ENCODE data around the gene MLLT3. TPM values are rescaled to one million over a fixed set of nuclear protein-coding genes. Genes with fewer than 3 reads are reported as not detected.
"Not testable (repeated sequence)": the region's sequence is repeated elsewhere in the genome, so short reads cannot be mapped to it uniquely, and the experiment has no call there.

Gene MLLT3
- total and polyA plus RNA-seq, 7 experiments from 2014 or later, result 40.9 to 85.3 (median 64.8) TPM

DNA sequence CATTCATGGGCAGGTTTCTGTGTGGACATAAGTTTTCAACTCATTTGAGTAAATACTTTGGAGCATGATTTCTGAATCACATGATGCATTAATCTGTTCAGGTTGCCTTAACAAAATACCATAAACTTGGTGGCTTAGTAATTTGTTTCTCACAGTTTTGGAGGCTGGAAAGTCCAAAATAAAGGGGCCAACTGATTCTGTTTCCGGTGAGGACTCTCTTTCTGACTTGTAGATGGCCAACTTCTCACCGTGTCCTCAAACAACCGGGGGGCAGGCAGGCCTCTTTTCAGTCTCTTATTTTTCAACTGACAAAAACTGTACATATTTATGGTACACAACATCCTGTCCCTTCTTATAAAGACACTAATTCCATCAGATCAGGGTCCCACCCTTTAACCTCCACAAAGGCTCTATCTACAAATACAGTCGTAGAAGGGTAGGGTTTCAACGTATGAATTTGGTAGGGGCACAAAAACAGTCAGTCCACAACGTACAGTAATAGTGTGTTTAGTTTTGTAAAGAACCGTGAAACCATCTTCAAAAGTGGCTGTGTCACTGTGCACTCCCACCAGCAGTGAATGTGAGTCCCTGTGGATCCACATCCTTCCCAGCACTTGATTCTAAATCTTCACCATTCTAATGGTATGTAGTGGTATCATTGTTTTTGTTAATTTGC, 37.2 kb downstream of the MLLT3 start:
- Histone ChIP-seq H3K27ac (ENCODE audit: low read depth, low read length) (no peak overlapping the region), H3K4me3 (ENCODE audit: low read length) (no peak overlapping the region), H3K27me3 (ENCODE audit: control insufficient read depth in 2 of 2, insufficient read depth in 2 of 2, low read length in 2 of 2) (no peaks in the 10 kb centered on the region), H3K36me3 (ENCODE audit: control insufficient read depth in 2 of 3, insufficient read depth in 3 of 3, low read length in 3 of 3) (peaks cover 0 to 13% (median 0%) of the 10 kb centered on the region in 3 experiments), H3K9me3 (ENCODE audit: control insufficient read depth in 2 of 3, low read length in 3 of 3) (no peaks in the 10 kb centered on the region), H3K4me1 (ENCODE audit: control insufficient read depth in 2 of 2, insufficient read depth in 2 of 2, low read length in 2 of 2) (peaks cover 0 to 19% of the 10 kb centered on the region in 2 donors)
- Mint-ChIP-seq H3K4me1 (peaks cover 24 to 72% (median 64%) of the 10 kb centered on the region in 7 donors), H3K27me3 (no peaks in the 10 kb centered on the region), H3K9me3 (peaks cover 0 to 4% (median 0%) of the 10 kb centered on the region in 11 donors), H3K36me3 (peaks cover 6 to 52% (median 40%) of the 10 kb centered on the region in 5 donors), H3K4me3 (no peak overlapping the region), H3K27ac (peak overlapping the region in 1 of 9 donors; percentile 42)
- CTCF ChIA-PET, result no interaction called here
- ATAC-seq (no peak), DNase-seq (no peak)
- POLR2A ChIA-PET, result no interaction called here
- intact Hi-C loops (cut with micrococcal nuclease), result loop anchor here in 1 of 2 donors (2.0 kb wide), 1 partner anchor 14 kb away; no protein-coding TSS in a partner anchor

DNA sequence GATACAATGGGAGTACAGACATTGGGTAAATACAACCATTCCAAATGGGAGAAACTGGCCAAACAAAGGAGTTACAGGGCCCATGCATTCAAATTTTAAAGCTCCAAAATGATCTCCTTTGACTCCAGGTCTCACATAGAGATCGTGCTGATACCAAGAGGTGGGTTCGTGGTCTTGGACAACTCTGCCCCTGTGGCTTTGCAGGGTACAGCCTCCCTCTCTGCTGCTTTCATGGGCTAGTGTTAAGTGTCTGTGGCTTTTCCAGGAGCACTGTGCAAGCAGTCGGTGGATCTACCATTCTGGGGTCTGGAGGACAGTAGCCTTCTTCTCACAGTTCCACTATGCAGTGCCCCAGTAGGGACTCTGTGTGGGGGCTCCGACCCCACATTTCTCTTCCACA, 39.2 kb downstream of the MLLT3 start:
- H3K36me3 ChIP-seq (ENCODE audit: control insufficient read depth in 2 of 3, insufficient read depth in 3 of 3, low read length in 3 of 3), result peaks cover 0 to 13% (median 0%) of the 10 kb centered on the region in 3 experiments
- H3K27ac ChIP-seq (ENCODE audit: low read depth, low read length); H3K9me3 Mint-ChIP-seq; intact Hi-C loops (cut with micrococcal nuclease); DNase-seq; H3K27me3 ChIP-seq (ENCODE audit: control insufficient read depth in 2 of 2, insufficient read depth in 2 of 2, low read length in 2 of 2); H3K9me3 ChIP-seq (ENCODE audit: control insufficient read depth in 2 of 3, low read length in 3 of 3); ATAC-seq; POLR2A ChIA-PET; H3K27me3 Mint-ChIP-seq; CTCF ChIA-PET; H3K4me3 ChIP-seq (ENCODE audit: low read length): not testable (repeated sequence)
- H3K27ac Mint-ChIP-seq, result peak overlapping the region in 5 of 9 donors; percentile 7 to 62 (median 55)
- H3K4me1 Mint-ChIP-seq, result peaks cover 34 to 82% (median 74%) of the 10 kb centered on the region in 7 donors
- peaks cover 0 to 26% of the 10 kb centered on the region in 2 donors for H3K4me1 ChIP-seq (ENCODE audit: control insufficient read depth in 2 of 2, insufficient read depth in 2 of 2, low read length in 2 of 2)
- peaks cover 6 to 46% (median 41%) of the 10 kb centered on the region in 5 donors for H3K36me3 Mint-ChIP-seq
- peak overlapping the region in 4 of 10 donors; percentile 6 to 48 (median 36) for H3K4me3 Mint-ChIP-seq

DNA sequence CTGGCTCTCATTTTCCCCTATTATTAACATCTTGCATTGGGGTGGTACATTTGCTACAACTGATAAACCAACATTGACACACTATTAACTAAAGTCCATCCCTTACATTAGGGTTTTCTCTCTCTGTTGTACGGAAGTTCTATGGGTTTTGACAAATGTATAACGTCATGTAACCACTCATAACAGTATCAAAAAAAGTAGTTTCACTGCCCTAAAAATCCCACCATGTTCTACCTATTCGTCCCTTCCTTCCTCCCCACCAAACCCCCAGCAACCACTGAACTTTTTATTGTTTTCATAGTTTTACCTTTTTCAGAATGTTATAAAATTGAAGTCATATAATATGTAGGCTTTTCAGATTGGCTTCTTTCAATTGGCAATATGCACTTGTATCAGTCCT, 40.1 kb downstream of the MLLT3 start:
- CTCF ChIA-PET, result no interaction called here
- H3K9me3 Mint-ChIP-seq, result peaks cover 0 to 4% (median 0%) of the 10 kb centered on the region in 11 donors
- H3K27me3 Mint-ChIP-seq, result no peaks in the 10 kb centered on the region
- peaks cover 37 to 91% (median 84%) of the 10 kb centered on the region in 7 donors for H3K4me1 Mint-ChIP-seq
- DNase-seq (no peak), ATAC-seq (no peak)
- no peak overlapping the region for H3K27ac ChIP-seq (ENCODE audit: low read depth, low read length)
- H3K27me3 ChIP-seq (ENCODE audit: control insufficient read depth in 2 of 2, insufficient read depth in 2 of 2, low read length in 2 of 2), result no peaks in the 10 kb centered on the region
- H3K36me3 ChIP-seq (ENCODE audit: control insufficient read depth in 2 of 3, insufficient read depth in 3 of 3, low read length in 3 of 3), result peaks cover 0 to 17% (median 0%) of the 10 kb centered on the region in 3 experiments
- H3K36me3 Mint-ChIP-seq, result peaks cover 6 to 55% (median 49%) of the 10 kb centered on the region in 5 donors
- H3K4me1 ChIP-seq (ENCODE audit: control insufficient read depth in 2 of 2, insufficient read depth in 2 of 2, low read length in 2 of 2), result peaks cover 0 to 26% of the 10 kb centered on the region in 2 donors
- intact Hi-C loops (cut with micrococcal nuclease), result no loop called here
- no peaks in the 10 kb centered on the region for H3K9me3 ChIP-seq (ENCODE audit: control insufficient read depth in 2 of 3, low read length in 3 of 3)
- peak overlapping the region in 4 of 10 donors; percentile 4 to 30 (median 6) for H3K4me3 Mint-ChIP-seq
- H3K27ac Mint-ChIP-seq, result peak overlapping the region in 8 of 9 donors; percentile 2 to 62 (median 30)
- H3K4me3 ChIP-seq (ENCODE audit: low read length), result no peak overlapping the region
- POLR2A ChIA-PET, result no interaction called here

DNA sequence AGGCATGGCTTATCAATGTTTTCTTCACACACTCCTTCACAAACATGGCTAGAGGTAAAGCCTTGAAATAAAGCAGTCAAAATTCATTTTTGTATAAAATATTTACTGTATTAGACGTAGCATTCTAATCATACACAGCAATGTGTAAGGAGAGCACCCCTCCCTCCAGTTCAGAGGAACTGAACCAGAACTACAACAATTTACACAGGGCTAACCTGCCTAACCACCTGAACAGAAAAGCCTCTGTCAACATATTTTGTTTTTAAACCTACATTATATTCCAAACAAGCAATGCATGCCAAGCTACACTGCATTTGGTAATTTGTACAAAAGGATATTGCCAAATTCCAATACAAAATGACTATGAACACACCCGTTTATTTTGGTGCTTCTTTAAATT, 41.6 kb downstream of the MLLT3 start:
- H3K4me3 ChIP-seq (ENCODE audit: low read length), result no peak overlapping the region
- peaks cover 0 to 25% of the 10 kb centered on the region in 2 donors for H3K4me1 ChIP-seq (ENCODE audit: control insufficient read depth in 2 of 2, insufficient read depth in 2 of 2, low read length in 2 of 2)
- no peak overlapping the region for H3K27ac ChIP-seq (ENCODE audit: low read depth, low read length)
- peak overlapping the region in 3 of 9 donors; percentile 34 to 70 (median 63) for H3K27ac Mint-ChIP-seq
- DNase-seq (no peak), ATAC-seq (no peak)
- peak overlapping the region in 2 of 10 donors; percentile 46 to 48 for H3K4me3 Mint-ChIP-seq
- peaks cover 0 to 17% (median 6%) of the 10 kb centered on the region in 11 donors for H3K9me3 Mint-ChIP-seq
- no peaks in the 10 kb centered on the region for H3K27me3 ChIP-seq (ENCODE audit: control insufficient read depth in 2 of 2, insufficient read depth in 2 of 2, low read length in 2 of 2)
- intact Hi-C loops (cut with micrococcal nuclease), result loop anchor here in 1 of 2 donors (1.0 to 2.0 kb wide), 3 partner anchors 12 to 16 kb away; no protein-coding TSS in a partner anchor
- H3K4me1 Mint-ChIP-seq, result peaks cover 37 to 86% (median 80%) of the 10 kb centered on the region in 7 donors
- peaks cover 0 to 11% (median 0%) of the 10 kb centered on the region in 3 experiments for H3K36me3 ChIP-seq (ENCODE audit: control insufficient read depth in 2 of 3, insufficient read depth in 3 of 3, low read length in 3 of 3)
- peaks cover 16 to 59% (median 54%) of the 10 kb centered on the region in 5 donors for H3K36me3 Mint-ChIP-seq
- H3K27me3 Mint-ChIP-seq, result no peaks in the 10 kb centered on the region
- POLR2A ChIA-PET, result interaction anchor here (0.7 kb wide), 1 partner anchor 49 kb away, joined by 3 read pairs; no protein-coding TSS in a partner anchor
- CTCF ChIA-PET, result no interaction called here
- H3K9me3 ChIP-seq (ENCODE audit: control insufficient read depth in 2 of 3, low read length in 3 of 3), result no peaks in the 10 kb centered on the region

DNA sequence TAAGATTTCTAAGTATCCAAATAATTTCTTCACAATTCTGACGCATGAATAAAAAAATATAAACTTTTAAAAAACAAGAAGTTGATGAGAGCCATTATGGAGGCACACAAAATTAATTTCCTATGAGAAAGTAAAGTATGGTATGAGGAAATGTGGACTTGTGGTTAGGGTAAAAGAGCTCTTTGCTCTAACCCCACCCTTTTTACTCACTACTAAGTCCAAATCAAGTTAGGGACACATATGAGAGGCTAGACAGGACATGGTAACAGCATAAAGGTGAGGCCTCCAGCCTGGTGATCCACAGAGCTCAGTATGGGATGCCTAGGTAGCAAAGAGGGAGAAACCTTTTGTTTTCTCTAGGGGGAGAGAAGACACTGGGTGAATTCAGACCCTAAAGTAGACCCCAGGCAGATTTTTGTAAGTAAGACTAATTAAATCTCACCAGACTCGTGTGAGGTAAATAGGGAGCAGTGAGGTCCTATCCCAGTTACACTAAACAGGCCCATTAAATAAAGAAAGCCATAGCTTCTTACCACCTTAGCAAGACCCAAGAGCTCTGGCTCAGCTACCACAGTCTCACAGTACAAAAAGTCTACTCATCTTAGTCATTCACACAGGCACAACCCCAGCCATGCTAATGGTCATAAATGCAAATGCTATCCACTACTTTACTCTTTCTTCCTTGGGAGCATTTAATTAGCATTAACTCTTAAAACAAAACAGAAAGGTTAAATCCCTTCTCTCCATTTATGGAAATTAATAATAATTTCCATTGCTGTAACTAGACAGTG, 42.6 kb downstream of the MLLT3 start:
- no peak for ATAC-seq
- peaks cover 16 to 58% (median 57%) of the 10 kb centered on the region in 5 donors for H3K36me3 Mint-ChIP-seq
- H3K4me3 Mint-ChIP-seq, result peak overlapping the region in 7 of 10 donors; percentile 19 to 48 (median 32)

DNA sequence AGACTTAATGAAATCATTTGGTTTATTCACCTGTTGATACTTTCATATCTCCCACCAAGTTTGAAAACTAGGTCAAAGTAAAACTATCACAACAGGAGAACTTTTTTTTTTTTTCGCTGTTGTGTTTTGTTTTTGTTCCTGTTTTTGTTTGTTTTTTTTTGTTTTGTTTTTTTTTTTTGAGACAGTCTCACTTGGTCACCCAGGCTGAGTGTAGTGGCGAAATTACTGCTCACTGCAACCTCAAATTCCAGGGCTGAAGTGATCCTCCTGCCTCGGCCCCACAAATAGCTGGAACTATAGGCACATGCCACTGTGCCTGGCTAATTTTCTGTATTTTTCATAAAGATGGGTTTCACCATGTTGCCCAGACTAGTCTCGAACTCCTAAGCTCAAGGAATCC, 49.3 kb downstream of the MLLT3 start:
- Histone ChIP-seq H3K36me3 (ENCODE audit: control insufficient read depth in 2 of 3, insufficient read depth in 3 of 3, low read length in 3 of 3) (peaks cover 0 to 3% (median 0%) of the 10 kb centered on the region in 3 experiments), H3K4me1 (ENCODE audit: control insufficient read depth in 2 of 2, insufficient read depth in 2 of 2, low read length in 2 of 2) (peaks cover 0 to 15% of the 10 kb centered on the region in 2 donors), H3K4me3 (ENCODE audit: low read length) (no peak overlapping the region), H3K27ac (ENCODE audit: low read depth, low read length) (no peak overlapping the region), H3K27me3 (ENCODE audit: control insufficient read depth in 2 of 2, insufficient read depth in 2 of 2, low read length in 2 of 2) (no peaks in the 10 kb centered on the region), H3K9me3 (ENCODE audit: control insufficient read depth in 2 of 3, low read length in 3 of 3) (no peaks in the 10 kb centered on the region)
- Mint-ChIP-seq H3K36me3 (peaks cover 9 to 44% (median 37%) of the 10 kb centered on the region in 5 donors), H3K27ac (no peak overlapping the region), H3K9me3 (peaks cover 0 to 26% (median 10%) of the 10 kb centered on the region in 11 donors), H3K4me1 (peaks cover 31 to 89% (median 81%) of the 10 kb centered on the region in 7 donors), H3K27me3 (no peaks in the 10 kb centered on the region), H3K4me3 (no peak overlapping the region)
- DNase-seq (no peak), ATAC-seq (no peak)
- intact Hi-C loops (cut with micrococcal nuclease), result no loop called here
- POLR2A ChIA-PET, result no interaction called here
- CTCF ChIA-PET, result interaction anchor here (0.7 kb wide), 1 partner anchor 579 kb away, joined by 3 read pairs; no protein-coding TSS in a partner anchor

More for the DNA sequence above, 42.6 kb downstream of the MLLT3 start:
- no peak overlapping the region for H3K4me3 ChIP-seq (ENCODE audit: low read length)
- Mint-ChIP-seq H3K27ac (peak overlapping the region in 5 of 9 donors; percentile 7 to 55 (median 16)), H3K4me1 (peaks cover 40 to 86% (median 76%) of the 10 kb centered on the region in 7 donors), H3K9me3 (peaks cover 0 to 26% (median 10%) of the 10 kb centered on the region in 11 donors), H3K27me3 (no peaks in the 10 kb centered on the region)
- intact Hi-C loops (cut with micrococcal nuclease), result loop anchor here in 1 of 2 donors (2.0 kb wide), 2 partner anchors 15 to 17 kb away; no protein-coding TSS in a partner anchor
- ChIA-PET POLR2A (interaction anchor here (0.7 to 1.3 kb wide), 2 partner anchors 43 to 50 kb away, joined by 3 read pairs; partner anchors contain the start of gene MLLT3), CTCF (interaction anchor here (1.4 kb wide), 1 partner anchor 15 kb away, joined by 4 read pairs; no protein-coding TSS in a partner anchor)
- no peak for DNase-seq
- peaks cover 0 to 9% (median 0%) of the 10 kb centered on the region in 3 experiments for H3K36me3 ChIP-seq (ENCODE audit: control insufficient read depth in 2 of 3, insufficient read depth in 3 of 3, low read length in 3 of 3)
- H3K9me3 ChIP-seq (ENCODE audit: control insufficient read depth in 2 of 3, low read length in 3 of 3), result no peaks in the 10 kb centered on the region
- peaks cover 0 to 18% of the 10 kb centered on the region in 2 donors for H3K4me1 ChIP-seq (ENCODE audit: control insufficient read depth in 2 of 2, insufficient read depth in 2 of 2, low read length in 2 of 2)
- no peaks in the 10 kb centered on the region for H3K27me3 ChIP-seq (ENCODE audit: control insufficient read depth in 2 of 2, insufficient read depth in 2 of 2, low read length in 2 of 2)
- H3K27ac ChIP-seq (ENCODE audit: low read depth, low read length), result no peak overlapping the region
